ENCODE measurements around the gene PRKD2. TPM values are rescaled to one million over a fixed set of nuclear protein-coding genes. Genes with fewer than 3 reads are reported as not detected.
"Not testable (repeated sequence)": the region's sequence is repeated elsewhere in the genome, so short reads cannot be mapped to it uniquely, and the experiment has no call there.

PRKD2 gene
- total RNA-seq, 4 donors from 2014 or later = 30.8 to 85.7 (median 41.7) TPM

- Histone ChIP-seq H3K27me3 (no peaks in the 10 kb centered on the region), H3K4me3 (peak overlapping the region; percentile 64 to 71), H3K4me1 (peaks cover 8 to 9% of the 10 kb centered on the region in 2 donors), H3K9me3 (no peaks in the 10 kb centered on the region), H3K27ac (peak overlapping the region; percentile 90 to 92), H3K36me3 (no peaks in the 10 kb centered on the region)
- TF ChIP-seq POLR2A (IDR thresholded peaks at IDR 0.05) = no peak
- TF ChIP-seq, protein P1, sequence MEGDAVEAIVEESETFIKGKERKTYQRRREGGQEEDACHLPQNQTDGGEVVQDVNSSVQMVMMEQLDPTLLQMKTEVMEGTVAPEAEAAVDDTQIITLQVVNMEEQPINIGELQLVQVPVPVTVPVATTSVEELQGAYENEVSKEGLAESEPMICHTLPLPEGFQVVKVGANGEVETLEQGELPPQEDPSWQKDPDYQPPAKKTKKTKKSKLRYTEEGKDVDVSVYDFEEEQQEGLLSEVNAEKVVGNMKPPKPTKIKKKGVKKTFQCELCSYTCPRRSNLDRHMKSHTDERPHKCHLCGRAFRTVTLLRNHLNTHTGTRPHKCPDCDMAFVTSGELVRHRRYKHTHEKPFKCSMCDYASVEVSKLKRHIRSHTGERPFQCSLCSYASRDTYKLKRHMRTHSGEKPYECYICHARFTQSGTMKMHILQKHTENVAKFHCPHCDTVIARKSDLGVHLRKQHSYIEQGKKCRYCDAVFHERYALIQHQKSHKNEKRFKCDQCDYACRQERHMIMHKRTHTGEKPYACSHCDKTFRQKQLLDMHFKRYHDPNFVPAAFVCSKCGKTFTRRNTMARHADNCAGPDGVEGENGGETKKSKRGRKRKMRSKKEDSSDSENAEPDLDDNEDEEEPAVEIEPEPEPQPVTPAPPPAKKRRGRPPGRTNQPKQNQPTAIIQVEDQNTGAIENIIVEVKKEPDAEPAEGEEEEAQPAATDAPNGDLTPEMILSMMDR (IDR thresholded peaks at IDR 0.05) = no peak
- peak; percentile 89 to 95 for DNase-seq
- intact Hi-C loops (cut with DNase I; ENCODE audit: low total_unique reads) = no loop called here
Measured at GRCh38 chr19:46713781-46714443, 3.0 kb downstream of the PRKD2 start.

DNA sequence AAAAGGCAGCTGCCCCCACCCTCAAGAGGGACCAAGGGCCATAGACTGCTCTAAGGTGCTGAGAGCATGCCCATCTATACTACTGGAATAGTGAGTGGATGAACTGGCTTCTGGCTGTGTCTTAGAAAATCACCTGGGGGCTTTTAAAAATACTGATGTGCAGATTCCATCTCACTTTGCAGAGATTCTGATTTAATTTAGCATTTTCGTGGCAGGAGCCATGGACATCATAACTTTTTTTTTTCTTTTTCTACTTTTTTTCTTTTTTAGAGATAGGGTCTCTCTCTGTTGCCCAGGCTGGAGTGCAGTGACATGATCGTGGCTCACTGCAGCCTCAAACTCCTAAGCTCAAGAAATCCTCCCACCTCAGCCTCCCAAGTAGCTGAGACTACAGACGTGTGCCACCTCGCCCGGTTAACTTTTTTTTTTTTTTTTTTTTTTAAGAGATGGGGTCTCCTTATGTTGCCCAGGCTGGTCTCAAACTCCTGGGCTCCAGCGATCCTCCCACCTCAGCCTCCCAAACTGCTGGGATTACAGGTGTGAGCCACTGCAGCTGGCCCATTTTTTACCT lies 4.1 kb downstream of the PRKD2 start:
- DNase-seq; H3K4me1 ChIP-seq; intact Hi-C loops (cut with DNase I; ENCODE audit: low total_unique reads); H3K9me3 ChIP-seq; H3K36me3 ChIP-seq; H3K27me3 ChIP-seq; H3K4me3 ChIP-seq: not testable (repeated sequence)
- H3K27ac ChIP-seq = peak overlapping the region; percentile 28 to 90

GRCh38 chr19:46710687-46711086 lies 6.2 kb downstream of the PRKD2 start:
- TF ChIP-seq POLR2A (IDR thresholded peaks at IDR 0.05) = no peak
- TF ChIP-seq, protein P1 (IDR thresholded peaks at IDR 0.05) = no peak
- no peak for DNase-seq
- Histone ChIP-seq H3K4me3 (no peak overlapping the region), H3K27ac (no peak overlapping the region), H3K36me3 (no peaks in the 10 kb centered on the region), H3K4me1 (peaks cover 5 to 8% of the 10 kb centered on the region in 2 donors), H3K27me3 (no peaks in the 10 kb centered on the region), H3K9me3 (no peaks in the 10 kb centered on the region)
- intact Hi-C loops (cut with DNase I; ENCODE audit: low total_unique reads) = no loop called here

- H3K27ac ChIP-seq = no peak overlapping the region
- peak; percentile 73 to 75 for DNase-seq
- no peaks in the 10 kb centered on the region for H3K36me3 ChIP-seq
- no peaks in the 10 kb centered on the region for H3K27me3 ChIP-seq
- H3K4me3 ChIP-seq = no peak overlapping the region
- intact Hi-C loops (cut with DNase I; ENCODE audit: low total_unique reads) = no loop called here
- H3K4me1 ChIP-seq = no peaks in the 10 kb centered on the region
- TF ChIP-seq POLR2A (IDR thresholded peaks at IDR 0.05) = no peak
- TF ChIP-seq, protein P1 (IDR thresholded peaks at IDR 0.05) = peak; percentile 84 to 98 (median 88)
- H3K9me3 ChIP-seq = no peaks in the 10 kb centered on the region
Measured at GRCh38 chr19:46704379-46705076, 12.4 kb downstream of the PRKD2 start.

DNA sequence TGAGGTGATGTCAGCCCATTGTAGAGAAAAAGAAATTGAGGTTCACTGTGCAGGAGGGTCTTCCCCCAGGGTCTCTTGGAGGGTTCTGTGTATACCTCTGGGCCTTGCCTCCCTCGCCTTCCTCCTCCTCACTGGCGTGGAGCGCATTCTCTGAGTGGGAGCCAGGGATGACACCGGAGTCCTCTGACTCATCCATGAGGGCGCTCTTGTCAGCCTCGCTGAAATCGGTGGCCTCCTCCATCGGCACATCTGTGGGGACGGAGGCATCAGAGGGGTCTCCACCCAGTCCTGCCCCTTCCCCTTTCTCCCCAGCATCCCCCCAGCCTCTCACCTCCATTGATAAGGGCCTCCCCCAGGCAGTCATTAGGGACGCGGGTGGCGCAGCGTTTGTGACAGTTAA lies 16.2 kb downstream of the PRKD2 start:
- Histone ChIP-seq H3K9me3 (no peaks in the 10 kb centered on the region), H3K27me3 (no peaks in the 10 kb centered on the region), H3K4me3 (no peak overlapping the region), H3K36me3 (no peaks in the 10 kb centered on the region), H3K4me1 (no peaks in the 10 kb centered on the region), H3K27ac (no peak overlapping the region)
- no peak for TF ChIP-seq POLR2A (IDR thresholded peaks at IDR 0.05)
- TF ChIP-seq, protein P1 (IDR thresholded peaks at IDR 0.05) = no peak
- intact Hi-C loops (cut with DNase I; ENCODE audit: low total_unique reads) = no loop called here
- DNase-seq = no peak

Data from uterus (tissue), 4 donors.